Adrenal gland (tissue), 19 donors: Measurements from ENCODE around the gene HOXC6. TPM values are rescaled to one million over a fixed set of nuclear protein-coding genes. Genes with fewer than 3 reads are reported as not detected.

Experiments
- DNase-seq, 7 donors: peaks; one replicate each; pipeline ENCODE4 v3.0.0-alpha.2; 2019 to 2020
- H3K27ac ChIP-seq, 5 donors: fragments of 200-600 bp; sonication (generic) in 4 of 5; 1 replicate in 3 of 5; 2 replicates in 2 of 5; pipeline versions ENCODE4 v1.5.1 to v1.8.0; 2016 to 2020; ENCODE audit warnings: mild to moderate bottlenecking in 1 of 5
- H3K27me3 ChIP-seq: fragments of 200-600 bp; 2 replicates; pipeline ENCODE4 v1.8.0; 2021
- H3K36me3 ChIP-seq, 2 donors: fragments of 200-600 bp; replicated peaks in 1 of 2; 1 replicate in 1 of 2; 2 replicates in 1 of 2; pipeline versions ENCODE4 v1.5.1 to v1.8.0; 2018 to 2022
- H3K4me1 ChIP-seq, 2 donors: fragments of 200-600 bp; replicated peaks in 1 of 2; 1 replicate in 1 of 2; 2 replicates in 1 of 2; pipeline versions ENCODE4 v1.5.1 to v1.8.0; 2018 to 2021
- H3K4me3 ChIP-seq, 4 donors: fragments of 200-600 bp; sonication (generic) in 3 of 4; one replicate each; pipeline ENCODE4 v1.5.1; 2016 to 2018
- H3K9me3 ChIP-seq, 3 donors: fragments of 200-600 bp; sonication (generic) in 1 of 3; replicated peaks in 1 of 3; 1 replicate in 2 of 3; 2 replicates in 1 of 3; pipeline versions ENCODE4 v1.5.1 to v1.8.0; 2016 to 2021
- CTCF ChIP-seq, 6 experiments: fragments of 450-650 bp in 4 of 6; fragments of 200-600 bp in 2 of 6; sonication (generic) in 1 of 6; IDR thresholded peaks; 1 replicate in 5 of 6; 2 replicates in 1 of 6; pipeline versions ENCODE4 v1.5.1 to v1.8.0; 2016 to 2021; ENCODE audit warnings: antibody characterized with exemption in 6 of 6, mild to moderate bottlenecking in 2 of 6, moderate library complexity in 1 of 6
- POLR2A ChIP-seq, 2 donors: fragments of 450-650 bp; IDR thresholded peaks; one replicate each; pipeline ENCODE4 v1.6.1; 2017; ENCODE audit warnings: antibody characterized with exemption in 2 of 2, mild to moderate bottlenecking in 2 of 2, moderate library complexity in 1 of 2
- WGBS, 4 donors: extraction: QIAGEN DNeasy Blood & Tissue Kit in 2 of 4; methylation state at CpG; one replicate each; pipeline versions ENCODE4 v1.1.5 to v1.1.7; 2013 to 2017; 5-methylcytosine and 5-hydroxymethylcytosine counted together
- intact Hi-C, 2 donors: fragments of 100-400 bp; cut with DNase I; formaldehyde crosslinking; loops; one replicate each; pipeline versions ENCODE4 v1.14.1 to v1.15.0; 2022 to 2023
- long read RNA-seq, 10 donors: library from polyadenylated mRNA in 3 of 10; unstranded in 2 of 10; stranded (forward) in 1 of 10; transcript quantifications; one replicate each; pipeline ENCODE4 v2.0.0 and lab custom pipeline, GENCODE V29; 2021 to 2026
- polyA plus RNA-seq, 3 donors: library from polyadenylated mRNA; stranded (reverse); fragments of 200-250 nt in 2 of 3; fragments of 350-450 nt in 1 of 3; fragmentation: Illumina TruSeq in 1 of 3; extraction: RNeasy Lipid Tissue Mini Kit (QIAGEN cat#74804) in 1 of 3; gene quantifications; one replicate each; pipeline ENCODE4 v1.2.3, GENCODE V29; 2013 to 2014
- total RNA-seq, 9 donors: library from RNA; depleted of rRNA in 4 of 9; stranded (reverse); fragments of >200 nt in 4 of 9; fragments of 120-200 nt in 1 of 9; fragmentation: NEBNext Ultra II Directional in 1 of 9; extraction: Animal tissue kit (Norgen Biotek cat#: 25700) in 1 of 9; gene quantifications; one replicate each; pipeline versions ENCODE4 v1.1.0 to v1.2.4, GENCODE V29; 2013 to 2023
- donor health status: healthy with polysubstance abuse.
- donor health status: Bipolar disorder and iron deficiency.
- donor health status: DM: yes; HTN: yes; CAD: no.
- donor health status: DM: no; HTN: no; CAD: no.
- donor health status: DM: no; HTN: no; CAD: no.
- donor health status: DM: yes; HTN: yes; CAD: no.

The HOXC6 gene
- 10 to 100 TPM in 4 of 9 donors, 1 to 10 TPM in 5; 1.5 to 20.3 (median 7.0) TPM for total RNA-seq
- 10 to 100 TPM; 19.9 to 23.1 (median 21.2) TPM for polyA plus RNA-seq
- long read RNA-seq, donor 1, partial matches to known transcripts, result 0 of 2 reads
- long read RNA-seq, donor 1, other reads (novel, unspliced or antisense), result 0 of 2 reads
- long read RNA-seq, donor 2, partial matches to known transcripts, result 0 of 1 reads
- long read RNA-seq, donor 2, other reads (novel, unspliced or antisense), result 0 of 1 reads
- long read RNA-seq, donor 3, partial matches to known transcripts, result 0 of 2 reads
- long read RNA-seq, donor 3, other reads (novel, unspliced or antisense), result 0 of 2 reads
- long read RNA-seq, donor 4, result 0 reads
- long read RNA-seq, donor 5, transcript HOXC6-201 (2 exons, 1,733 nt), result major isoform, 5 of 9 reads
- long read RNA-seq, donor 5, partial matches to known transcripts, result 0 of 9 reads
- long read RNA-seq, donor 5, other reads (novel, unspliced or antisense), result 1 of 9 reads
- long read RNA-seq, donor 6, partial matches to known transcripts, result 0 of 1 reads
- long read RNA-seq, donor 6, other reads (novel, unspliced or antisense), result 0 of 1 reads
- long read RNA-seq, donor 7, partial matches to known transcripts, result 0 of 2 reads
- long read RNA-seq, donor 7, other reads (novel, unspliced or antisense), result 0 of 2 reads
- long read RNA-seq, donor 8, partial matches to known transcripts, result 0 of 2 reads
- long read RNA-seq, donor 8, other reads (novel, unspliced or antisense), result 0 of 2 reads
- long read RNA-seq, donor 9, partial matches to known transcripts, result 0 of 1 reads
- long read RNA-seq, donor 9, other reads (novel, unspliced or antisense), result 0 of 1 reads
- long read RNA-seq, donor 10, partial matches to known transcripts, result 0 of 2 reads
- long read RNA-seq, donor 10, other reads (novel, unspliced or antisense), result 0 of 2 reads

GRCh38 chr12:54028314-54029201 lies at the start of gene HOXC6:
TSS of gene HOXC6 (plus strand) at chr12:54028440. CDS start at chr12:54028522, 82 bp downstream.
- intact Hi-C loops, result no loop called here
- Histone ChIP-seq H3K27me3 (no peaks in the 10 kb centered on the region), H3K9me3 (no peaks in the 10 kb centered on the region), H3K36me3 (no peaks in the 10 kb centered on the region), H3K4me1 (peaks cover 6 to 47% of the 10 kb centered on the region in 2 donors), H3K27ac (peak within 1 kb of the TSS in 4 of 5 donors; percentile 51 to 95 (median 68)), H3K4me3 (peak within 1 kb of the TSS in 3 of 4 donors; percentile 4 to 58 (median 54))
- 1 to 5% (median 3%) methylated on average over 26 to 36 of the region's 36 CpGs for WGBS, 4 donors
- TF ChIP-seq POLR2A (IDR thresholded peaks at IDR 0.05), result peak in 1 of 2 donors; percentile 25
- TF ChIP-seq CTCF (IDR thresholded peaks at IDR 0.05), result no peak
- DNase-seq, result peak in 6 of 7 donors; percentile 47 to 86 (median 58)

- Histone ChIP-seq H3K4me1 (peaks cover 6 to 13% of the 10 kb centered on the region in 2 donors), H3K9me3 (no peaks in the 10 kb centered on the region), H3K36me3 (no peaks in the 10 kb centered on the region), H3K27me3 (peaks cover 91% of the 10 kb centered on the region), H3K27ac (no peak overlapping the region), H3K4me3 (no peak overlapping the region)
- WGBS, 4 donors, result 21 to 30% (median 24%) methylated on average over 14 to 15 of the region's 15 CpGs
- TF ChIP-seq CTCF (IDR thresholded peaks at IDR 0.05), result no peak
- TF ChIP-seq POLR2A (IDR thresholded peaks at IDR 0.05), result no peak
- no peak for DNase-seq
- intact Hi-C loops, result no loop called here
These were observed 49.5 kb upstream of the HOXC6 start for GRCh38 chr12:53978477-53979356.

- no peak for DNase-seq
- no peaks in the 10 kb centered on the region for H3K9me3 ChIP-seq
- intact Hi-C loops, result no loop called here
- TF ChIP-seq CTCF (IDR thresholded peaks at IDR 0.05) (no peak), POLR2A (IDR thresholded peaks at IDR 0.05) (no peak)
- peaks cover 88% of the 10 kb centered on the region for H3K27me3 ChIP-seq
- 53 to 67% (median 57%) methylated on average over 7 of the region's 7 CpGs for WGBS, 4 donors
- H3K4me1 ChIP-seq, result peaks cover 3 to 5% of the 10 kb centered on the region in 2 donors
- H3K27ac ChIP-seq, result no peak overlapping the region
- H3K4me3 ChIP-seq, result no peak overlapping the region
- H3K36me3 ChIP-seq, result no peaks in the 10 kb centered on the region
These were observed 48.0 kb upstream of the HOXC6 start for GRCh38 chr12:53980104-53980801.
